Immature natural killer cell (primary cell): ENCODE measurements around the gene SLC41A2. TPM values are rescaled to one million over a fixed set of nuclear protein-coding genes. Genes with fewer than 3 reads are reported as not detected.
A peak's percentile ranks its signal among the peaks of the same experiment; 100 is the strongest.

Source experiments
- DNase-seq, 3 donors: peaks; one replicate each; pipeline ENCODE4 v3.0.0; 2022; ENCODE audit warnings: mixed read lengths in 1 of 3
- H3K27ac Mint-ChIP-seq, 6 donors: one replicate each; pipeline ENCODE4 v1.8.0; 2020; ENCODE audit warnings: mixed read lengths in 6 of 6, mild to moderate bottlenecking in 5 of 6, inconsistent platforms in 4 of 6, moderate library complexity in 3 of 6
- H3K27me3 Mint-ChIP-seq, 3 donors: one replicate each; pipeline ENCODE4 v1.8.0; 2020 to 2021; ENCODE audit warnings: low read depth in 3 of 3, mild to moderate bottlenecking in 3 of 3, mixed read lengths in 3 of 3, moderate library complexity in 3 of 3, inconsistent platforms in 1 of 3
- H3K36me3 Mint-ChIP-seq, 3 donors: one replicate each; pipeline ENCODE4 v1.8.0; 2020; ENCODE audit warnings: mixed read lengths in 3 of 3, inconsistent platforms in 2 of 3, mild to moderate bottlenecking in 2 of 3
- H3K4me1 Mint-ChIP-seq, 2 donors: one replicate each; pipeline ENCODE4 v1.8.0; 2020; ENCODE audit warnings: inconsistent platforms in 2 of 2, mild to moderate bottlenecking in 2 of 2, mixed read lengths in 2 of 2, moderate library complexity in 1 of 2
- H3K4me3 Mint-ChIP-seq, 5 donors: one replicate each; pipeline ENCODE4 v1.8.0; 2020; ENCODE audit warnings: mild to moderate bottlenecking in 5 of 5, mixed read lengths in 5 of 5, inconsistent platforms in 3 of 5, moderate library complexity in 3 of 5
- H3K9me3 Mint-ChIP-seq, 6 donors: one replicate each; pipeline ENCODE4 v1.8.0; 2020; ENCODE audit warnings: mild to moderate bottlenecking in 6 of 6, mixed read lengths in 6 of 6, inconsistent platforms in 4 of 6, moderate library complexity in 3 of 6
- polyA plus RNA-seq, 3 donors: library from polyadenylated mRNA; unstranded; fragments of 300-500 nt; fragmentation: Illumina TruSeq; gene quantifications; one replicate each; pipeline ENCODE4 v1.2.3, GENCODE V29; 2021

SLC41A2 gene
- polyA plus RNA-seq, 3 donors from 2014 or later, result 0.37 to 3.3 (median 0.93) TPM

DNA sequence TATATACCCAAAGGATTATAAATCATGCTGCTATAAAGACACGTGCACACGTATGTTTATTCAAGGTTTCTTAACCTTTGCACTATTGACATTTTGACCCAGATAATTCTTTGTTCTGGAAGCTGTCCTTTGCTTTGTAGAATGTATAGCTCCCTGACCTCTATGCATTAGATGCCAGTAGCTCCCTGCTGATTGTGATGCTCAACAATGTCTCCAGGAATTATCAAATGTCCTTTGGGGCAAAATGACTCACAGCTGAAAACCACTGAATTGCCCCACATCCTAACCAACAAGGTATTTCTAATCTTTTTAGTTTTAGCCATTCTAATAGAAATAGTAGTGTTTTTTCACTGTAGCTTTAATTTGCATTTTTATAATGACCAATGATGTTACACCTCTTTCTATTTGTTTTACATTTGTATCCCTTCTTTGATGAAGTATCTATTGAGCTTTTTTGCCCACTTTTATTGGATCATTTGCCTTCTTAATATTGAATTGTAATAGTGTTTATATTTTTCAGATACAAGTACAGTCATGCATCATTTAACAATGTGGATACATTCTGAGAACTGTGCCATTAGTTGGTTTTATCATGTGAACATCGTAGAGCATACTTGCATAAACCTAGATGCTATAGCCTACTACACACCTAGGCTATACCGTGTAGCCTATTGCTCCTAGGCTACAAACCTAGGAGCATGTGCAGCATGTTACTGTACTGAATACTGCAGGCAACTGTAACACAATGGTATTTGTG, 17.7 kb upstream of the SLC41A2 start:
- no peaks in the 10 kb centered on the region for H3K36me3 Mint-ChIP-seq
- peaks cover 2 to 6% (median 4%) of the 10 kb centered on the region in 3 donors for H3K27me3 Mint-ChIP-seq
- H3K4me1 Mint-ChIP-seq, result no peaks in the 10 kb centered on the region
- H3K4me3 Mint-ChIP-seq, result no peak overlapping the region
- no peak for DNase-seq
- H3K9me3 Mint-ChIP-seq, result no peaks in the 10 kb centered on the region
- H3K27ac Mint-ChIP-seq, result no peak overlapping the region

DNA sequence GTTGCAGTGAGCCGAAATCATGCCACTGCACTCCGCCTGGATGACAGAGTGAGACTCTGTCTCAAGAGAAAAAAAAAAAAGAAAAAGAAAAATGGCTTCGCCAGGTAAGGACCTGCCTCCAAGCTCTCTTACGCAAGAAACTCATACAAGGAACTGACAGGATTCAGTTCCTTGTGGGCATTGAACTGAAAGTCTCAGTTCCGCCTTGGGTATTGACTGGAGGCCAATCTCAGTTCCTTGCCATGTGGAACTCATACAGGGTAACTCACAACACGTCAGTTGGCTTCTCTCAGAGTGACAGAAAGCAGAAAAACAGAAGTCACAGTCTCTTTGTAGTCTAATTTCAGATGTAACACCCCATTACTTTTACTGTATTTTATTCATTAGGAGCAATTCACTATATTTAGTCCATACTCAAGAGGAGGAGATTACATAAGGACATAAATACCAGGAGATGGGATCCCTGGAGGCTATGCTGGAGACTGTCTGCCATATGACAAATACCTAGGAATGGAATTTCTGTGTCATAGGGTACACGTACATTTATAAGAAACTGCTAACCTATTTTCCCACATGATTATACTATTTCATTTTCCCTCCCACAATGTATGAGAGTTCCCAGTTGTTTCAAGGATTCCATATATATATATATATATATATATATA, 16.7 kb upstream of the SLC41A2 start:
- no peaks in the 10 kb centered on the region for H3K9me3 Mint-ChIP-seq
- H3K27me3 Mint-ChIP-seq, result peaks cover 0 to 6% (median 4%) of the 10 kb centered on the region in 3 donors
- H3K36me3 Mint-ChIP-seq, result no peaks in the 10 kb centered on the region
- no peaks in the 10 kb centered on the region for H3K4me1 Mint-ChIP-seq
- no peak overlapping the region for H3K4me3 Mint-ChIP-seq
- DNase-seq, result no peak
- H3K27ac Mint-ChIP-seq, result no peak overlapping the region

DNA sequence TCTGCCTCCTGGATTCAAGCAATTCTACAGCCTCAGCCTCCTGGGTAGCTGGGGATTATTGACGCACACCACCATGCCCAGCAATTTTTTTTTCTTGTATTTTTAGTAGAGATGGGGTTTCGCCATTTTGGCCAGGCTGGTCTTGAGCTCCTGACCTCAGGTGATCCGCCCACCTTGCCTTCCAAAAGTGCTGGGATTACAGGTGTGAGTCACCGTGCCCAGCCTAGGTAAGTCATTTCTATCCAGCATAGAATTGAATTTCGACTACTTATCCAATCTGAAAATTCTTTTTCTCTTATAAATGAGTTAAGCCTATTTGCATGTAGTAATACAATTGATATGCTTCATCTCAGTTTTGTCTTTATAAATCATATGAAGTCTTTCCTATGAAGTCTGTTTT, 15.2 kb upstream of the SLC41A2 start:
- H3K4me1 Mint-ChIP-seq, result no peaks in the 10 kb centered on the region
- no peak for DNase-seq
- peaks cover 0 to 6% (median 4%) of the 10 kb centered on the region in 3 donors for H3K27me3 Mint-ChIP-seq
- H3K4me3 Mint-ChIP-seq, result no peak overlapping the region
- no peak overlapping the region for H3K27ac Mint-ChIP-seq
- H3K9me3 Mint-ChIP-seq, result no peaks in the 10 kb centered on the region
- H3K36me3 Mint-ChIP-seq, result no peaks in the 10 kb centered on the region

DNA sequence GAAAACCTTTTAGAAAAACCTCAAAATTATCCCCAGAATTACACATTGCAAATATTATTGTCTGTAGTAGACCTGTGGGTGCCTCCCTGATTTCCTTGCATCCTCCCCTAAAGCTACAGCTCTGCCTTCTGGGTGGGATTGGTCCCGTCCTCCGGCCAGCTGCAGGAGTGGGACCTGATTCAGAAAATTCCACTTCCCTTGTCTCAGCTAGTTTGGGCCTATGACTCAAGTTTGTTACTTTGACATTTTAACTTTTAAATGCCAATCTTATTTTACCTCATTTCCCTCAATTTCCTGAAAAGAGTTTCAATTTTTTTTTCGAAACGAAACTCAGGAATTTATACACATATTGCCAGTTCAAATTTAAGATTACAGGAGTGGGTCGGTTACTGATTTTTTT, 13.2 kb upstream of the SLC41A2 start:
- H3K4me3 Mint-ChIP-seq, result no peak overlapping the region
- no peaks in the 10 kb centered on the region for H3K9me3 Mint-ChIP-seq
- no peak for DNase-seq
- no peaks in the 10 kb centered on the region for H3K36me3 Mint-ChIP-seq
- peaks cover 0 to 4% (median 4%) of the 10 kb centered on the region in 3 donors for H3K27me3 Mint-ChIP-seq
- no peaks in the 10 kb centered on the region for H3K4me1 Mint-ChIP-seq
- no peak overlapping the region for H3K27ac Mint-ChIP-seq

GRCh38 chr12:104969343-104969742, 11.3 kb upstream of the SLC41A2 start:
- H3K9me3 Mint-ChIP-seq, result no peaks in the 10 kb centered on the region

DNA sequence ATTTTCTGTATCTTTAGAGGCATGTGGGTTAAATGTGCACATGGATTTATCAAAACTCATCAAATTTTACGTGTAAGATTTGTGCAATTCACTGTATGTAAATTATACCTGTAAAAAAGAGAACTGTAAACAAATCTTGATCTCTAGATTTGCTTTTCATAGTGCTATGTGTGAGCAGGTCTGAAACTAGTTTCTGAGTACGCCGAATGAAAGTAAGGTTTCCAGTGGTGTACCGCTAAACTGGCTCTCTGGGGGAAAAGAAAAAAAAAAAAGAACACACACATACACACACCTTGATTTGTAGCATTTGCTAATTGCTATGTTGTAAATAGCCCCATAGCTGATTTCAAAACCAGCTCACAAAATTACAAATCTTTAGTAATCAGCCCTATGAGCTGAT, 8.6 kb upstream of the SLC41A2 start:
- H3K4me1 Mint-ChIP-seq, result no peaks in the 10 kb centered on the region
- H3K36me3 Mint-ChIP-seq, result no peaks in the 10 kb centered on the region
- no peaks in the 10 kb centered on the region for H3K9me3 Mint-ChIP-seq
- DNase-seq, result no peak
- H3K27me3 Mint-ChIP-seq, result peaks cover 0 to 9% (median 8%) of the 10 kb centered on the region in 3 donors
- no peak overlapping the region for H3K4me3 Mint-ChIP-seq
- H3K27ac Mint-ChIP-seq, result no peak overlapping the region

More at GRCh38 chr12:104969343-104969742, 11.3 kb upstream of the SLC41A2 start:
- Mint-ChIP-seq H3K27ac (no peak overlapping the region), H3K4me3 (no peak overlapping the region), H3K36me3 (no peaks in the 10 kb centered on the region), H3K4me1 (no peaks in the 10 kb centered on the region), H3K27me3 (peaks cover 4 to 6% (median 4%) of the 10 kb centered on the region in 3 donors)
- DNase-seq, result no peak

- no peak overlapping the region for H3K4me3 Mint-ChIP-seq
- H3K36me3 Mint-ChIP-seq, result no peaks in the 10 kb centered on the region
- H3K27me3 Mint-ChIP-seq, result peaks cover 0 to 16% (median 8%) of the 10 kb centered on the region in 3 donors
- H3K9me3 Mint-ChIP-seq, result no peaks in the 10 kb centered on the region
- peaks cover under 1 to 2% of the 10 kb centered on the region in 2 donors for H3K4me1 Mint-ChIP-seq
- no peak overlapping the region for H3K27ac Mint-ChIP-seq
- DNase-seq, result no peak
These were observed 6.7 kb upstream of the SLC41A2 start for GRCh38 chr12:104964856-104965205.

GRCh38 chr12:104964167-104964855, 6.2 kb upstream of the SLC41A2 start:
- no peaks in the 10 kb centered on the region for H3K36me3 Mint-ChIP-seq
- DNase-seq, result no peak
- peaks cover 3 to 6% of the 10 kb centered on the region in 2 donors for H3K4me1 Mint-ChIP-seq
- H3K9me3 Mint-ChIP-seq, result no peaks in the 10 kb centered on the region
- no peak overlapping the region for H3K4me3 Mint-ChIP-seq
- H3K27ac Mint-ChIP-seq, result no peak overlapping the region
- peaks cover 0 to 22% (median 8%) of the 10 kb centered on the region in 3 donors for H3K27me3 Mint-ChIP-seq

DNA sequence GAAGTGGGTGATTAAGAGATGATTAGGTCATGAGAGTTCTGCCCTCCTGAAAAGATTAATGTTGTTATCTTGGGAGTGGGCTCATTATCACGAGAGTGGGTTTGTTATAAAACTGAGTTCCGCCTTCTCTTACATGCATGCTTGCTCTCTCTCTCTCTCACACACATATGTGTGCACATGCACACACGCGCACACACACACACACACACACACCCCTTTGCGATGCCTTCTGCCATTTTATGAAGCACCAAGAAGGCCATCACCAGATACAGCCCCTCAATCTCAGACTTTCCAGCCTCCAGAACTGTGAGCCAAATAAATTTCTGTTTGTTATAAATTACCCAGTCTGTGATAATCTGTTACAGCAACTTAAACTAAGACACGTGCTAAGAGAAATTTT, 5.7 kb upstream of the SLC41A2 start:
- H3K27me3 Mint-ChIP-seq, result peaks cover under 1 to 26% (median 14%) of the 10 kb centered on the region in 3 donors

DNA sequence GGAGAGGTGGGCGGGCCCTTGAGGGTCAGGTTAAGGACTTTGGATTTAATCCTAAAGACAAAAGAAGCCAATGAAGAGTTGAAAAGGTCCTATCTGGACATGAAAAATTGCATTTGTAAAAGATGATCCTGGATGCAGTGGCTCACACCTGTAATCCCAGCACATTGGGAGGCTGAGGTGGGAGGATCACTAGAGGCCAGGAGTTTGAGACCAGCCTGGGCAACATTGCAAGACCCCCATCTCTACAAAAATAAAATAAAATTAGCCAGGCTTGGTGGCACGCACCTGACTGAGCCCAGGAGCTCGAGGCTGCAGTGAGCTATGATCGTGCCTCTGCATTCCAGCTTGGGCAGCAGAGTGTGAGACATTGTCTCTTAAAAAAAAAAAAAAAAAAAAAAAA, 2.4 kb upstream of the SLC41A2 start:
- H3K27ac Mint-ChIP-seq, result no peak overlapping the region
- H3K4me3 Mint-ChIP-seq, result no peak overlapping the region

More for the DNA sequence above, 5.7 kb upstream of the SLC41A2 start:
- Mint-ChIP-seq H3K27ac (no peak overlapping the region), H3K4me3 (no peak overlapping the region), H3K9me3 (no peaks in the 10 kb centered on the region), H3K36me3 (no peaks in the 10 kb centered on the region), H3K4me1 (peaks cover 9 to 11% of the 10 kb centered on the region in 2 donors)
- no peak for DNase-seq

DNA sequence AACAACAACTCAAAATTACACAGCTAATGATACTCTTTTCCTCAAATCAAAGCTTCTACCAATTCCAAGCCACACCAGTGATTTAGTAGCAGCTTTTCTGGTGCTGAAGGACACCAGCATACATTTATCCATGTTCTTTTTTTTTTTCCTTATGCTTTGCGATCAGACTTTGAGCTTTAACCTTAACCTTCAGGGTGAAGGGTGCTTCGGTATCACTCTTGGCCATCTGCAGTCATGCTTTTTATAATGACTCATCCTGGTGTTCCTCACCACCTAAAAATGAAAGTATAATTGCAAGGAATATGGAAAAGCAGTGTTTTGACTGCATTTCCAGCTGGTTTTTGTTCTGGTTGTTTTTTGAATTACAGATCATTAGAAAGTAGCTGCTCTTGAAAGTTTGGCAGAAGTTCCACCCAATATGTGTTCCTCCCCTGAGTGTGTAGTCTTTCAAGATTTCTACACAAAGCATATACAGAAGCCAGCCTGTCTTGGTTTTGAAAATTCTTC, 1.3 kb upstream of the SLC41A2 start:
- peaks cover 17 to 23% of the 10 kb centered on the region in 2 donors for H3K4me1 Mint-ChIP-seq
- H3K9me3 Mint-ChIP-seq, result no peaks in the 10 kb centered on the region
- H3K4me3 Mint-ChIP-seq, result peak overlapping the region; percentile 34 to 96 (median 93)
- H3K27me3 Mint-ChIP-seq, result peaks cover 5 to 33% (median 15%) of the 10 kb centered on the region in 3 donors
- H3K36me3 Mint-ChIP-seq, result no peaks in the 10 kb centered on the region
- H3K27ac Mint-ChIP-seq, result peak overlapping the region in 1 of 6 donors; percentile 88
- no peak for DNase-seq

More for the DNA sequence above, 2.4 kb upstream of the SLC41A2 start:
- peaks cover 17 to 23% of the 10 kb centered on the region in 2 donors for H3K4me1 Mint-ChIP-seq
- no peak for DNase-seq
- no peaks in the 10 kb centered on the region for H3K36me3 Mint-ChIP-seq
- peaks cover 5 to 29% (median 21%) of the 10 kb centered on the region in 3 donors for H3K27me3 Mint-ChIP-seq
- no peaks in the 10 kb centered on the region for H3K9me3 Mint-ChIP-seq

DNA sequence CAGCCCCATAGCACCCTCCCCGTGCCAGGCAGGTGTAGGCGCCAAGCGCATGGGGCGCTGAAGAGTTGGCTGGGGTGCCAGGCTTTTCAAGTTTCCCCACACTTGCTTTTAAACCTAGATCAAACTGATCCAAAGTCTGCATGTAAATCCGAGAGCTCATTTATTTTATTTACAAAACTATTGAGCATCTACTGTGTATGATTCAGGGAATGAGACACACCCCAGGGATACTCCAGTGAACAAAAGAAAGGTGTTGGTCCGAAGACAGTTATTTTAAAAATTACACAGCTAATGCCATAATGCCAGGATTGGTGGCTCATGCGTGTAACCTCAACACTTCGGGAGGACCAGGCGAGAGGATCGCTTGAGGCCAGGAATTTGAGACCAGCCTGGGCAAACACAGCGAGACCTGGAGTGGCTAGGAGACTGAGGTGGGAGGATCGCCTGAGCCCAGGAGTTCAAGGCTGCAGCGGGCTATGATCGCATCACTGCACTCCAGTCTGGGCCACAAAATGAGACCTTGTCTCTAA, 780 bp upstream of the SLC41A2 start:
- H3K27ac Mint-ChIP-seq, result peak overlapping the region in 5 of 6 donors; percentile 81 to 93 (median 88)
- peaks cover 17 to 23% of the 10 kb centered on the region in 2 donors for H3K4me1 Mint-ChIP-seq
- no peak for DNase-seq
- no peaks in the 10 kb centered on the region for H3K36me3 Mint-ChIP-seq
- peak overlapping the region; percentile 89 to 96 (median 93) for H3K4me3 Mint-ChIP-seq
- peaks cover 5 to 30% (median 15%) of the 10 kb centered on the region in 3 donors for H3K27me3 Mint-ChIP-seq
- H3K9me3 Mint-ChIP-seq, result no peaks in the 10 kb centered on the region

GRCh38 chr12:104957719-104958000, 430 bp downstream of the SLC41A2 start:
- H3K4me3 Mint-ChIP-seq, result peak overlapping the region; percentile 70 to 91 (median 83)
- H3K36me3 Mint-ChIP-seq, result no peaks in the 10 kb centered on the region
- no peaks in the 10 kb centered on the region for H3K9me3 Mint-ChIP-seq
- H3K27me3 Mint-ChIP-seq, result peaks cover 5 to 24% (median 13%) of the 10 kb centered on the region in 3 donors
- peak in 1 of 3 donors; percentile 22 for DNase-seq
- peaks cover 17 to 23% of the 10 kb centered on the region in 2 donors for H3K4me1 Mint-ChIP-seq
- peak overlapping the region in 5 of 6 donors; percentile 18 to 77 (median 70) for H3K27ac Mint-ChIP-seq
